Endothelial cell of umbilical vein (primary cell): ENCODE results near the gene SPATA6L. TPM values are rescaled to one million over a fixed set of nuclear protein-coding genes. Genes with fewer than 3 reads are reported as not detected.

Source experiments
- BruUV-seq: library from RNA; stranded (reverse); fragments of 400-500 nt; replicated peaks from 2 replicates; lab custom pipeline; 2021; lab: Mats Ljungman, UMichigan
- CTCF ChIA-PET: fragments of 300-600, 350-600 bp; sonication (Branson Sonifier 250); formaldehyde crosslinking; loops from one replicate; lab custom pipeline; 2021; ENCODE audit warnings: antibody characterized with exemption, inconsistent platforms; lab: Charles Lee
- POLR2A ChIA-PET: fragments of 300-600, 350-600 bp; sonication (Branson Sonifier 250); formaldehyde crosslinking; loops from one replicate; lab custom pipeline; 2021; ENCODE audit warnings: antibody characterized with exemption, inconsistent platforms; lab: Charles Lee
- DNase-seq: peaks from one replicate; pipeline ENCODE4 v3.0.0-alpha.2; 2011; ENCODE audit warnings: low read depth, low spot score
- FAIRE-seq: peaks from 2 replicates; lab custom pipeline; 2011; peaks lifted over from hg19 to GRCh38; lab: Jason Lieb, UNC
- H2AFZ ChIP-seq: 2 replicates; pipeline ENCODE4 v1.6.0; 2012; ENCODE audit warnings: low read depth, low read length, control low read depth, inconsistent platforms
- H3K27ac ChIP-seq: 2 replicates; pipeline ENCODE4 v1.5.1; 2011; ENCODE audit warnings: low read depth, mild to moderate bottlenecking, control low read depth, low read length, moderate library complexity; ENCODE audit not compliant: insufficient read depth
- H3K27me3 ChIP-seq, 2 experiments: 2 replicates each; pipeline versions ENCODE4 v1.6.0 to v1.6.1; 2011; ENCODE audit warnings: low read length in 2 of 2, mixed read lengths in 1 of 2; ENCODE audit not compliant: control insufficient read depth in 2 of 2, insufficient read depth in 2 of 2
- H3K36me3 ChIP-seq, 2 experiments: 2 replicates in 1 of 2; 3 replicates in 1 of 2; pipeline ENCODE4 v1.5.1; 2011; ENCODE audit warnings: low read length in 2 of 2, mild to moderate bottlenecking in 1 of 2, moderate library complexity in 1 of 2; ENCODE audit not compliant: control insufficient read depth in 2 of 2, insufficient read depth in 2 of 2; ENCODE audit errors: extremely low read depth in 1 of 2
- H3K4me1 ChIP-seq: 3 replicates; pipeline ENCODE4 v1.5.1; 2011; ENCODE audit warnings: mild to moderate bottlenecking, low read length; ENCODE audit not compliant: control insufficient read depth, insufficient read depth; ENCODE audit errors: extremely low read depth
- H3K4me2 ChIP-seq: 2 replicates; pipeline ENCODE4 v1.6.1; 2011; ENCODE audit warnings: low read length, control low read depth, mixed read lengths; ENCODE audit not compliant: insufficient read depth
- H3K4me3 ChIP-seq, 3 experiments: fragments of 200-600 bp in 1 of 3; sonication (generic), shearing (Covaris generic) in 1 of 3; replicated peaks in 1 of 3; 2 replicates each; pipeline ENCODE4 v1.5.1; 2011 to 2016; ENCODE audit warnings: control low read depth in 3 of 3, low read length in 3 of 3, mild to moderate bottlenecking in 2 of 3, inconsistent platforms in 1 of 3, low read depth in 1 of 3, moderate library complexity in 1 of 3; ENCODE audit not compliant: insufficient read depth in 1 of 3
- H3K79me2 ChIP-seq: 2 replicates; pipeline ENCODE4 v1.6.0; 2012; ENCODE audit warnings: low read length, inconsistent platforms; ENCODE audit not compliant: control insufficient read depth, insufficient read depth
- H3K9ac ChIP-seq: replicated peaks from 2 replicates; pipeline ENCODE3; 2011; ENCODE audit warnings: low read length, control low read depth; ENCODE audit not compliant: insufficient read depth; ENCODE audit errors: extremely low read depth
- H3K9me1 ChIP-seq: replicated peaks from 3 replicates; pipeline ENCODE4 v1.6.0; 2011; ENCODE audit warnings: mild to moderate bottlenecking, low read length; ENCODE audit not compliant: control insufficient read depth, insufficient read depth; ENCODE audit errors: extremely low read depth
- H3K9me3 ChIP-seq: replicated peaks from 2 replicates; pipeline ENCODE4 v1.5.1; 2012; ENCODE audit warnings: low read length, inconsistent platforms; ENCODE audit not compliant: control insufficient read depth, insufficient read depth
- H4K20me1 ChIP-seq: replicated peaks from 2 replicates; pipeline ENCODE3; 2011; ENCODE audit warnings: mild to moderate bottlenecking, low read length; ENCODE audit not compliant: control insufficient read depth, insufficient read depth; ENCODE audit errors: extremely low read depth
- EZH2 ChIP-seq: IDR thresholded peaks from 2 replicates; pipeline ENCODE4 v1.6.1; 2012; ENCODE audit warnings: borderline replicate concordance, low read depth, mild to moderate bottlenecking, moderate library complexity, low read length, inconsistent platforms; ENCODE audit not compliant: severe bottlenecking
- FOS ChIP-seq: IDR thresholded peaks from 2 replicates; pipeline ENCODE4 v1.6.1; 2011; ENCODE audit warnings: mild to moderate bottlenecking, low read length, moderate library complexity, borderline replicate concordance; ENCODE audit not compliant: insufficient read depth
- GATA2 ChIP-seq: IDR thresholded peaks from 2 replicates; pipeline ENCODE4 v1.7.0; 2011; ENCODE audit warnings: low read depth, mild to moderate bottlenecking, moderate library complexity, mixed read lengths, low read length; ENCODE audit not compliant: insufficient read length, insufficient read depth
- JUN ChIP-seq: IDR thresholded peaks from 2 replicates; pipeline ENCODE4 v1.6.1; 2011; ENCODE audit warnings: borderline replicate concordance, low read depth; ENCODE audit not compliant: insufficient read length, insufficient read depth
- MYC ChIP-seq: IDR thresholded peaks from one replicate; pipeline ENCODE4 v1.6.1; 2011; ENCODE audit warnings: mild to moderate bottlenecking, low read depth, low read length
- POLR2A ChIP-seq: IDR thresholded peaks from 2 replicates; pipeline ENCODE4 v1.6.1; 2012; ENCODE audit warnings: low read depth, mild to moderate bottlenecking, control low read depth, low read length
- POLR2AphosphoS5 ChIP-seq: IDR thresholded peaks from 2 replicates; pipeline ENCODE4 v1.6.1; 2012; ENCODE audit warnings: low read depth, mild to moderate bottlenecking, control low read depth, low read length, moderate library complexity; ENCODE audit not compliant: insufficient read depth
- dilution Hi-C: fragments of 300-500 bp; cut with MboI; formaldehyde crosslinking; loops from one replicate; pipeline ENCODE4 v1.15.0; 2019; ENCODE audit warnings: low sequenced_read_pairs; ENCODE audit not compliant: extremely low pct_ligation_motif_present
- intact Hi-C: fragments of 100-400 bp; cut with micrococcal nuclease; formaldehyde crosslinking; loops from one replicate; pipeline ENCODE4 v1.10.0; 2022
- polyA plus RNA-seq, 4 experiments: library from polyadenylated mRNA; depleted of rRNA in 3 of 4; stranded (reverse) in 3 of 4; unstranded in 1 of 4; fragments of >200 nt; gene quantifications; 2 replicates each; pipeline versions ENCODE4 v1.2.1 to v1.2.3, GENCODE V29; 2011 to 2012; ENCODE audit warnings: missing spikeins in 1 of 4
- total RNA-seq: library from RNA; stranded (reverse); gene quantifications from 2 replicates; pipeline ENCODE4 v1.2.3, GENCODE V29; 2021
- TF ChIP-seq, protein P1 (sequence below), 2 donors: IDR thresholded peaks; 1 replicate in 1 of 2; 2 replicates in 1 of 2; pipeline ENCODE4 v1.5.1; 2011; ENCODE audit warnings: low read length in 2 of 2, mild to moderate bottlenecking in 2 of 2, moderate library complexity in 2 of 2, control low read depth in 1 of 2, inconsistent platforms in 1 of 2, low read depth in 1 of 2; ENCODE audit not compliant: insufficient read depth in 1 of 2; ENCODE audit errors: extremely low read depth in 1 of 2
- TF ChIP-seq, protein P2 (sequence below): IDR thresholded peaks from 2 replicates; pipeline ENCODE4 v1.6.1; 2011; ENCODE audit not compliant: insufficient read depth, insufficient read length

SPATA6L gene
- total and polyA plus RNA-seq, 2 donors (not counting 3 experiments of a cell fraction or from before 2014, with no cell fraction given), result 0.40 to 1.5 TPM

DNA sequence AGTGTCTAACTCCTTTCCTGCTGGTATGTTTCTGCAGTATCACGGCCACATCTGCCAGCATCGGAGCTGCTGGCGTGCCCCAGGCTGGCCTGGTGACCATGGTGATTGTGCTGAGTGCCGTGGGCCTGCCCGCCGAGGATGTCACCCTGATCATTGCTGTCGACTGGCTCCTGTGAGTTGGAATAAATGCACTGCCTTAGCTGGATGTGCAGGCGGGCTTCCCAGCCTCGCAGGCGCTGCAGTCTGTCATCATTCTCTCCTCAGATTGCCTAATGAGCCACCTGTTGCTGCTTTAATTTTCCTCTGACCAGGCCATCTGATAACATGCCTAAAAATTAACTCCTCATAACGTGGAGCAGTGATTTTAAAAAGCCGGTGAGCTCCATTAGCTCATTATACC is 83.3 kb downstream of the SPATA6L start:
- CTCF ChIA-PET, result interaction anchor here (0.9 kb wide), 1 partner anchor 97 kb away, joined by 3 read pairs; the partner anchor contains the start of gene CDC37L1

More for the DNA sequence above, 83.3 kb downstream of the SPATA6L start:
- H3K79me2 ChIP-seq, result no peaks in the 10 kb centered on the region
- no peak overlapping the region for H2AFZ ChIP-seq
- TF ChIP-seq POLR2AphosphoS5 (no peak), MYC (no peak), GATA2 (no peak), JUN (no peak), FOS (no peak), POLR2A (no peak), EZH2 (no peak)
- TF ChIP-seq, protein P1, sequence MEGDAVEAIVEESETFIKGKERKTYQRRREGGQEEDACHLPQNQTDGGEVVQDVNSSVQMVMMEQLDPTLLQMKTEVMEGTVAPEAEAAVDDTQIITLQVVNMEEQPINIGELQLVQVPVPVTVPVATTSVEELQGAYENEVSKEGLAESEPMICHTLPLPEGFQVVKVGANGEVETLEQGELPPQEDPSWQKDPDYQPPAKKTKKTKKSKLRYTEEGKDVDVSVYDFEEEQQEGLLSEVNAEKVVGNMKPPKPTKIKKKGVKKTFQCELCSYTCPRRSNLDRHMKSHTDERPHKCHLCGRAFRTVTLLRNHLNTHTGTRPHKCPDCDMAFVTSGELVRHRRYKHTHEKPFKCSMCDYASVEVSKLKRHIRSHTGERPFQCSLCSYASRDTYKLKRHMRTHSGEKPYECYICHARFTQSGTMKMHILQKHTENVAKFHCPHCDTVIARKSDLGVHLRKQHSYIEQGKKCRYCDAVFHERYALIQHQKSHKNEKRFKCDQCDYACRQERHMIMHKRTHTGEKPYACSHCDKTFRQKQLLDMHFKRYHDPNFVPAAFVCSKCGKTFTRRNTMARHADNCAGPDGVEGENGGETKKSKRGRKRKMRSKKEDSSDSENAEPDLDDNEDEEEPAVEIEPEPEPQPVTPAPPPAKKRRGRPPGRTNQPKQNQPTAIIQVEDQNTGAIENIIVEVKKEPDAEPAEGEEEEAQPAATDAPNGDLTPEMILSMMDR (IDR thresholded peaks at IDR 0.05; ENCODE audit: extremely low read depth in 1 of 2, insufficient read depth in 1 of 2, low read depth in 1 of 2, low read length in 2 of 2), result no peak
- TF ChIP-seq, protein P2, sequence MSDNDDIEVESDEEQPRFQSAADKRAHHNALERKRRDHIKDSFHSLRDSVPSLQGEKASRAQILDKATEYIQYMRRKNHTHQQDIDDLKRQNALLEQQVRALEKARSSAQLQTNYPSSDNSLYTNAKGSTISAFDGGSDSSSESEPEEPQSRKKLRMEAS, result no peak
- no peaks in the 10 kb centered on the region for H3K4me1 ChIP-seq
- H4K20me1 ChIP-seq, result no peaks in the 10 kb centered on the region
- DNase-seq (no peak), FAIRE-seq (no peak)
- no peaks in the 10 kb centered on the region for H3K9me3 ChIP-seq
- no peak overlapping the region for H3K9ac ChIP-seq
- H3K4me3 ChIP-seq, result no peak overlapping the region
- peaks cover 0 to 5% of the 10 kb centered on the region in 2 experiments for H3K36me3 ChIP-seq
- BruUV-seq, result no TSS peak
- H3K27ac ChIP-seq, result no peak overlapping the region
- intact Hi-C loops (no loop called here), dilution Hi-C loops (no loop called here)
- H3K9me1 ChIP-seq, result no peaks in the 10 kb centered on the region
- POLR2A ChIA-PET, result no interaction called here
- no peak overlapping the region for H3K4me2 ChIP-seq
- H3K27me3 ChIP-seq, result no peaks in the 10 kb centered on the region
